GM18951 (cell line): Measurements from ENCODE around the gene PTHLH.

Source experiments
- POLR2A ChIP-seq: IDR thresholded peaks from 4 replicates; pipeline ENCODE4 v1.6.1; 2011; ENCODE audit warnings: mild to moderate bottlenecking; ENCODE audit not compliant: insufficient read length, insufficient read depth; ENCODE audit errors: extremely low read depth
- in situ Hi-C: fragments of 300-500 bp; cut with MboI; formaldehyde crosslinking; loops from one replicate; pipeline ENCODE4 v1.12.0; 2022; ENCODE audit warnings: low sequenced_read_pairs, mixed read lengths, inconsistent platforms; ENCODE audit not compliant: unreplicated experiment

Gene PTHLH

GRCh38 chr12:27911397-27911796, 61.1 kb downstream of the PTHLH start:
- no peak for TF ChIP-seq POLR2A

More at GRCh38 chr12:27911397-27911796, 61.1 kb downstream of the PTHLH start:
- in situ Hi-C loops, result no loop called here
